Measurements from ENCODE around the gene TMEM185B.

- no peak for TF ChIP-seq USF1 (IDR thresholded peaks at IDR 0.05; ENCODE audit: borderline replicate concordance, extremely low read length, insufficient read depth, low read depth, low read length)
- no peak for TF ChIP-seq ZBTB33 (IDR thresholded peaks at IDR 0.05)
- no peak for TF ChIP-seq CTCF (IDR thresholded peaks at IDR 0.05 in 2 of 3, conservative IDR thresholded peaks at IDR 0.05 in 1 of 3; ENCODE audit: control insufficient read depth in 2 of 3, extremely low read depth in 1 of 3, insufficient read depth in 1 of 3, low read depth in 3 of 3, low read length in 3 of 3)
- no peak for TF ChIP-seq EGR1 (IDR thresholded peaks at IDR 0.05; ENCODE audit: borderline replicate concordance in 1 of 2, low read depth in 2 of 2, low read length in 2 of 2)
- TF ChIP-seq POLR2A (IDR thresholded peaks at IDR 0.05; ENCODE audit: low read depth, low read length) = no peak
- TF ChIP-seq YY1 (IDR thresholded peaks at IDR 0.05; ENCODE audit: low read depth, low read length) = no peak
- TF ChIP-seq SMC3 (IDR thresholded peaks at IDR 0.05; ENCODE audit: borderline replicate concordance, low read length) = no peak
- TF ChIP-seq SPI1 (IDR thresholded peaks at IDR 0.05; ENCODE audit: borderline replicate concordance, insufficient read depth, low read depth, low read length) = no peak
- no peak for TF ChIP-seq REST (IDR thresholded peaks at IDR 0.05; ENCODE audit: low read depth, low read length)
- no peak for TF ChIP-seq ELK1 (IDR thresholded peaks at IDR 0.05; ENCODE audit: low read depth, low read length)
Measured at GRCh38 chr2:120243875-120244553, 20.8 kb upstream of the TMEM185B start.

Measured in GM12878 (cell line).